ENCODE measurements around the gene ZNF219. TPM values are rescaled to one million over a fixed set of nuclear protein-coding genes. Genes with fewer than 3 reads are reported as not detected.

ZNF219 gene
- total RNA-seq, 1 experiment from 2014 or later, result 16.6 TPM

DNA sequence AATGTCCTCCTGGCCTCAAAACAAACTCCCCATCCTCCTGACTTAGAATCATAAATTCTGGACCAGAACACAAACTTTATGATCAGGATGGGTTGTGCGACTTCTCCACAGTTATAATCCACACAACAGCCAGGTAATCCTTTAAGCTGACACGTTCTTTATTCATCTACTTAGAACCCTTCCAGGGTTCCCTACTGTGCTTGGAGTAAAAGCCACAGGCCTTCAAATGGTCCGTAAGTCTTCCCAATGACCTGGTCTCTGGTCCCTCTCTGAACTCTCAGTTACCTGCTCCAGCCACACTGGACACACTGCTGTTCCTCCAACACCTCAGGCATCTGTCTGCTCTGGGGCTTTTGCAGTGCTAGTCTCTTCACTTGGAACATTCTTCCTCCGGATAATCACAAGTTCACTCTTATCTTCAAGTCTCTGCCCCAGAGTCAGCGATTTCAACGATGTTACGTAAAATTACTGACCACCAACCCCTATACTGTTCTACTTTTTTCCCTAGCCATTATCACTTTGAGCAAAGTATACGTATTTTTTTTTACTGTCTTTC, 58.0 kb downstream of the ZNF219 start:
- no peaks in the 10 kb centered on the region for H3K36me3 ChIP-seq (ENCODE audit: control insufficient read depth in 1 of 2, insufficient read depth in 2 of 2, low read length in 2 of 2)
- ChIA-PET POLR2A (interaction anchor here (1.8 kb wide), 1 partner anchor 26 kb away, joined by 6 read pairs; no protein-coding TSS in a partner anchor), CTCF (interaction anchor here (0.6 to 5.4 kb wide), 17 partner anchors 8 to 357 kb away, joined by 3 to 148 read pairs (median 4); no protein-coding TSS in a partner anchor), RAD21 (ENCODE audit: low non-redundant PET in 1 of 2, low total read pairs in 2 of 2, uncharacterized antibody in 2 of 2, unreplicated experiment in 2 of 2) (interaction anchor here (0.6 to 2.2 kb wide), 4 partner anchors 26 to 64 kb away, joined by 3 to 30 read pairs (median 14); no protein-coding TSS in a partner anchor)
- 0 out of 2 replicates have a peak, but pooled peaks have one; percentile 6 for ATAC-seq
- no peaks in the 10 kb centered on the region for H4K20me1 ChIP-seq (ENCODE audit: insufficient read depth)
- no peak for DNase-seq (ENCODE audit: low read depth, low spot score)
- no peaks in the 10 kb centered on the region for H3K79me2 ChIP-seq (ENCODE audit: insufficient read depth, low read length)
- H3K9ac ChIP-seq (ENCODE audit: low read length), result no peak overlapping the region
- H3K4me1 ChIP-seq (ENCODE audit: control insufficient read depth in 1 of 2, insufficient read depth in 2 of 2, low read length in 2 of 2), result peaks cover 0 to 7% of the 10 kb centered on the region in 2 experiments; a peak in 1 of 4 replicates
- H3K9me2 ChIP-seq (ENCODE audit: insufficient read depth), result no peaks in the 10 kb centered on the region
- H3K4me2 ChIP-seq (ENCODE audit: low read length), result no peak overlapping the region
- BruUV-seq (replicated peaks), result no TSS peak
- H2AFZ ChIP-seq (ENCODE audit: low read depth, low read length, poor library complexity, severe bottlenecking), result no peak overlapping the region
- H3K9me3 ChIP-seq (ENCODE audit: control insufficient read depth in 1 of 2, insufficient read depth in 1 of 2, low read depth in 1 of 2, low read length in 2 of 2), result no peaks in the 10 kb centered on the region
- H3K27ac ChIP-seq (ENCODE audit: low read depth, low read length), result no peak overlapping the region
- no peak overlapping the region for H3K4me3 ChIP-seq (replicated peaks in 1 of 2; ENCODE audit: low read depth in 1 of 2, low read length in 2 of 2)
- H3K27me3 ChIP-seq (ENCODE audit: insufficient read depth, low read length), result no peaks in the 10 kb centered on the region
- intact Hi-C loops (cut with micrococcal nuclease), result loop anchor here (1.0 kb wide), 3 partner anchors 26 to 343 kb away; no protein-coding TSS in a partner anchor
- TF ChIP-seq, protein P1, sequence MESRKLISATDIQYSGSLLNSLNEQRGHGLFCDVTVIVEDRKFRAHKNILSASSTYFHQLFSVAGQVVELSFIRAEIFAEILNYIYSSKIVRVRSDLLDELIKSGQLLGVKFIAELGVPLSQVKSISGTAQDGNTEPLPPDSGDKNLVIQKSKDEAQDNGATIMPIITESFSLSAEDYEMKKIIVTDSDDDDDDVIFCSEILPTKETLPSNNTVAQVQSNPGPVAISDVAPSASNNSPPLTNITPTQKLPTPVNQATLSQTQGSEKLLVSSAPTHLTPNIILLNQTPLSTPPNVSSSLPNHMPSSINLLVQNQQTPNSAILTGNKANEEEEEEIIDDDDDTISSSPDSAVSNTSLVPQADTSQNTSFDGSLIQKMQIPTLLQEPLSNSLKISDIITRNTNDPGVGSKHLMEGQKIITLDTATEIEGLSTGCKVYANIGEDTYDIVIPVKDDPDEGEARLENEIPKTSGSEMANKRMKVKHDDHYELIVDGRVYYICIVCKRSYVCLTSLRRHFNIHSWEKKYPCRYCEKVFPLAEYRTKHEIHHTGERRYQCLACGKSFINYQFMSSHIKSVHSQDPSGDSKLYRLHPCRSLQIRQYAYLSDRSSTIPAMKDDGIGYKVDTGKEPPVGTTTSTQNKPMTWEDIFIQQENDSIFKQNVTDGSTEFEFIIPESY (IDR thresholded peaks at IDR 0.05; ENCODE audit: extremely low read depth, insufficient replicate concordance, low read length), result no peak
- 0 out of 2 replicates have a peak, but pooled peaks have one; percentile 0 for TF ChIP-seq ZFX (IDR thresholded peaks at IDR 0.05)
- no peak for TF ChIP-seq FOSL1 (IDR thresholded peaks at IDR 0.05; ENCODE audit: low read depth)
- TF ChIP-seq, protein P2, sequence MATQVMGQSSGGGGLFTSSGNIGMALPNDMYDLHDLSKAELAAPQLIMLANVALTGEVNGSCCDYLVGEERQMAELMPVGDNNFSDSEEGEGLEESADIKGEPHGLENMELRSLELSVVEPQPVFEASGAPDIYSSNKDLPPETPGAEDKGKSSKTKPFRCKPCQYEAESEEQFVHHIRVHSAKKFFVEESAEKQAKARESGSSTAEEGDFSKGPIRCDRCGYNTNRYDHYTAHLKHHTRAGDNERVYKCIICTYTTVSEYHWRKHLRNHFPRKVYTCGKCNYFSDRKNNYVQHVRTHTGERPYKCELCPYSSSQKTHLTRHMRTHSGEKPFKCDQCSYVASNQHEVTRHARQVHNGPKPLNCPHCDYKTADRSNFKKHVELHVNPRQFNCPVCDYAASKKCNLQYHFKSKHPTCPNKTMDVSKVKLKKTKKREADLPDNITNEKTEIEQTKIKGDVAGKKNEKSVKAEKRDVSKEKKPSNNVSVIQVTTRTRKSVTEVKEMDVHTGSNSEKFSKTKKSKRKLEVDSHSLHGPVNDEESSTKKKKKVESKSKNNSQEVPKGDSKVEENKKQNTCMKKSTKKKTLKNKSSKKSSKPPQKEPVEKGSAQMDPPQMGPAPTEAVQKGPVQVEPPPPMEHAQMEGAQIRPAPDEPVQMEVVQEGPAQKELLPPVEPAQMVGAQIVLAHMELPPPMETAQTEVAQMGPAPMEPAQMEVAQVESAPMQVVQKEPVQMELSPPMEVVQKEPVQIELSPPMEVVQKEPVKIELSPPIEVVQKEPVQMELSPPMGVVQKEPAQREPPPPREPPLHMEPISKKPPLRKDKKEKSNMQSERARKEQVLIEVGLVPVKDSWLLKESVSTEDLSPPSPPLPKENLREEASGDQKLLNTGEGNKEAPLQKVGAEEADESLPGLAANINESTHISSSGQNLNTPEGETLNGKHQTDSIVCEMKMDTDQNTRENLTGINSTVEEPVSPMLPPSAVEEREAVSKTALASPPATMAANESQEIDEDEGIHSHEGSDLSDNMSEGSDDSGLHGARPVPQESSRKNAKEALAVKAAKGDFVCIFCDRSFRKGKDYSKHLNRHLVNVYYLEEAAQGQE (IDR thresholded peaks at IDR 0.05; ENCODE audit: low read depth), result no peak
- TF ChIP-seq EZH2 (IDR thresholded peaks at IDR 0.05), result no peak

Other genes with a start within 250 kb of the ZNF219 start
- not detected for gene RNASE3, start 207.3 kb downstream of the ZNF219 start, total RNA-seq (2021; ENCODE audit: unreplicated experiment)
- gene RNASE2, start 143.2 kb downstream of the ZNF219 start, total RNA-seq (2021; ENCODE audit: unreplicated experiment), result not detected
- 93.5 TPM for gene METTL17, start 108.7 kb downstream of the ZNF219 start, total RNA-seq (2021; ENCODE audit: unreplicated experiment)
- gene SLC39A2, start 99.4 kb downstream of the ZNF219 start, total RNA-seq (2021; ENCODE audit: unreplicated experiment), result not detected
- 18.9 TPM for gene NDRG2, start 73.6 kb downstream of the ZNF219 start, total RNA-seq (2021; ENCODE audit: unreplicated experiment)
- not detected for gene TPPP2, start 68.4 kb downstream of the ZNF219 start, total RNA-seq (2021; ENCODE audit: unreplicated experiment)
- 0.15 TPM for gene RNASE13, start 63.8 kb downstream of the ZNF219 start, total RNA-seq (2021; ENCODE audit: unreplicated experiment)
- not detected for gene RNASE7, start 56.3 kb downstream of the ZNF219 start, total RNA-seq (2021; ENCODE audit: unreplicated experiment)
- gene RNASE8, start 40.8 kb downstream of the ZNF219 start, total RNA-seq (2021; ENCODE audit: unreplicated experiment), result not detected
- gene ARHGEF40, start 28.4 kb downstream of the ZNF219 start, total RNA-seq (2021; ENCODE audit: unreplicated experiment), result 6.3 TPM
- gene TMEM253, start 2.4 kb upstream of the ZNF219 start, total RNA-seq (2021; ENCODE audit: unreplicated experiment), result 0.59 TPM
- not detected for gene OR5AU1, start 57.4 kb upstream of the ZNF219 start, total RNA-seq (2021; ENCODE audit: unreplicated experiment)
- gene HNRNPC, start 170.8 kb upstream of the ZNF219 start, total RNA-seq (2021; ENCODE audit: unreplicated experiment), result 843 TPM
- gene RPGRIP1, start 181.4 kb upstream of the ZNF219 start, total RNA-seq (2021; ENCODE audit: unreplicated experiment), result not detected

Data from HCT116 (cell line).